Vagina (tissue), 2 donors: Measurements from ENCODE around the gene IGF2BP3. TPM values are rescaled to one million over a fixed set of nuclear protein-coding genes. Genes with fewer than 3 reads are reported as not detected.
"Not testable (repeated sequence)": the region's sequence is repeated elsewhere in the genome, so short reads cannot be mapped to it uniquely, and the experiment has no call there.

Experiments
- DNase-seq, 2 donors: peaks; one replicate each; pipeline ENCODE4 v3.0.0-alpha.2; 2017; ENCODE audit errors: extremely low spot score in 2 of 2
- H3K27ac ChIP-seq: fragments of 200-600 bp; sonication (generic); one replicate; pipeline ENCODE4 v1.5.1; 2019
- H3K27me3 ChIP-seq: fragments of 200-600 bp; sonication (generic); one replicate; pipeline ENCODE4 v1.5.1; 2019
- H3K36me3 ChIP-seq, 2 donors: fragments of 200-600 bp; sonication (generic); one replicate each; pipeline ENCODE4 v1.5.1; 2017 to 2019
- H3K4me1 ChIP-seq: fragments of 200-600 bp; sonication (generic); one replicate; pipeline ENCODE4 v1.5.1; 2019
- H3K4me3 ChIP-seq, 2 donors: fragments of 200-600 bp; sonication (generic); 1 replicate in 1 of 2; 2 replicates in 1 of 2; pipeline ENCODE4 v1.5.1; 2016 to 2019
- H3K9me3 ChIP-seq: fragments of 200-600 bp; sonication (generic); one replicate; pipeline ENCODE4 v1.5.1; 2019
- POLR2A ChIP-seq, 2 donors: fragments of 450-650 bp; IDR thresholded peaks; one replicate each; pipeline ENCODE4 v1.6.1; 2017; ENCODE audit warnings: antibody characterized with exemption in 2 of 2, mild to moderate bottlenecking in 2 of 2, moderate library complexity in 2 of 2
- POLR2AphosphoS5 ChIP-seq, 2 donors: sonication (generic); formaldehyde crosslinking; IDR thresholded peaks; one replicate each; pipeline ENCODE4 v1.9.0; 2017; ENCODE audit warnings: antibody characterized with exemption in 2 of 2, mild to moderate bottlenecking in 2 of 2, low read depth in 1 of 2; ENCODE audit not compliant: insufficient read depth in 1 of 2
- intact Hi-C: fragments of 100-400 bp; cut with DNase I; formaldehyde crosslinking; loops from one replicate; pipeline ENCODE4 v1.15.1; 2023
- total RNA-seq: library from RNA; depleted of rRNA; stranded (reverse); fragments of >200 nt; gene quantifications from one replicate; pipeline ENCODE4 v1.2.3, GENCODE V29; 2016
- TF ChIP-seq, protein P1 (sequence below), 3 experiments: fragments of 450-650 bp in 2 of 3; fragments of 200-600 bp in 1 of 3; sonication (generic) in 1 of 3; IDR thresholded peaks; one replicate each; pipeline ENCODE4 v1.5.1; 2017 to 2019; ENCODE audit warnings: antibody characterized with exemption in 3 of 3, mild to moderate bottlenecking in 2 of 3, moderate library complexity in 2 of 3

The IGF2BP3 gene
- total RNA-seq, 1 donor from 2014 or later = 11.8 TPM

DNA sequence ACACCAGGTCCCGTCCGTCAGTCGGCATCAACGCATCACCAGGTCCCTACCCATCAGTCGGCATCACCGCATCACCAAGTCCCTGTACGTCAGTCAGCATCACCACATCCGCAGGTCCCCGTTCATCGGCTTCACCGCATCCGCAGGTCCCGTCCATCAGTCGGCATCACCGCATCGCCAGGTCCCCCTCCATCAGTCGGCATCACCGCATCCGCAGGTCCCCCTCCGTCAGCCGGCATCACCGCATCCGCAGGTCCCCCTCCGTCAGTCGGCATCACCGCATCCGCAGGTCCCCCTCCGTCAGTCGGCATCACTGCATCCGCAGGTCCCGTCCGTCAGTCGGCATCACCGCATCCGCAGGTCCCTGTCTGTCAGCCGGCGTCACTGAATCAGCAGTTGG, 55.1 kb downstream of the IGF2BP3 start:
- no peak for TF ChIP-seq POLR2A (IDR thresholded peaks at IDR 0.05)
- no peak for TF ChIP-seq POLR2AphosphoS5 (IDR thresholded peaks at IDR 0.05; ENCODE audit: insufficient read depth in 1 of 2, low read depth in 1 of 2)
- TF ChIP-seq, protein P1, sequence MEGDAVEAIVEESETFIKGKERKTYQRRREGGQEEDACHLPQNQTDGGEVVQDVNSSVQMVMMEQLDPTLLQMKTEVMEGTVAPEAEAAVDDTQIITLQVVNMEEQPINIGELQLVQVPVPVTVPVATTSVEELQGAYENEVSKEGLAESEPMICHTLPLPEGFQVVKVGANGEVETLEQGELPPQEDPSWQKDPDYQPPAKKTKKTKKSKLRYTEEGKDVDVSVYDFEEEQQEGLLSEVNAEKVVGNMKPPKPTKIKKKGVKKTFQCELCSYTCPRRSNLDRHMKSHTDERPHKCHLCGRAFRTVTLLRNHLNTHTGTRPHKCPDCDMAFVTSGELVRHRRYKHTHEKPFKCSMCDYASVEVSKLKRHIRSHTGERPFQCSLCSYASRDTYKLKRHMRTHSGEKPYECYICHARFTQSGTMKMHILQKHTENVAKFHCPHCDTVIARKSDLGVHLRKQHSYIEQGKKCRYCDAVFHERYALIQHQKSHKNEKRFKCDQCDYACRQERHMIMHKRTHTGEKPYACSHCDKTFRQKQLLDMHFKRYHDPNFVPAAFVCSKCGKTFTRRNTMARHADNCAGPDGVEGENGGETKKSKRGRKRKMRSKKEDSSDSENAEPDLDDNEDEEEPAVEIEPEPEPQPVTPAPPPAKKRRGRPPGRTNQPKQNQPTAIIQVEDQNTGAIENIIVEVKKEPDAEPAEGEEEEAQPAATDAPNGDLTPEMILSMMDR (IDR thresholded peaks at IDR 0.05) = no peak
- Histone ChIP-seq H3K9me3 (no peaks in the 10 kb centered on the region), H3K4me3 (no peak overlapping the region), H3K4me1 (no peaks in the 10 kb centered on the region), H3K36me3 (no peaks in the 10 kb centered on the region), H3K27me3 (no peaks in the 10 kb centered on the region), H3K27ac (no peak overlapping the region)
- intact Hi-C loops = no loop called here
- no peak for DNase-seq

DNA sequence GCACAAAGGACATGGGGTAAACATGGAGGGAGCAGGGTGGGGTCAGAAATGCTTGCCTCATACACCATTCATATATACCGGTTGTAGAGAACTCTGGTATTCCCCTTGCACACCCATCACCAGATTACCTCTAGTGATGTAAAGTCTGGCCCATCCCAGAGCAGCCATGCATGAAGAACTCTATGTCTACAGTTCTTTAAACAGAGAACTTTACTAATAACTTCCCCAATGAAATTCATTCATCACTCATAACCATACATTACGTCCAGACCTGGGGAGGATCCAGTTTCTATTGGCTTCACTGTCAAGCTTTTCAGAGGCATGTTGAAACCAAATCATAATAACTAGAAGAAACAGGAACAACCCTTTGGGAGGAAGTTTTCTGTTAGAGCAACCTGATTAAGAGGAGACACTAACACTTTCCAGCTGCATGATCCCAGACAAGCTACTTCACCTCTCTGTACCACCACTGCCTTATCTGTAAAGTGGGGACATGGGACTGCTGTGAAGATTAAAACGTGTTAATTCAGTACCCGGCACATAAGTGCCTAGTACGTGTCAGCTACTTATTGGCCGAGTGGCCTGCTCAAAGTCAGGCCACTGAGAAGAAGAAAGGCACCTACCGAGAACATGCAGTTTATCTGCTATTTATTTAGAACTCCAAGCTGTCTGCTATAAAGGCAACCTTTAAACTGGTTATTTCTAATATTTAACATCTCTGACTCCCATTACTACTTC, 59.7 kb downstream of the IGF2BP3 start:
- Histone ChIP-seq H3K9me3 (no peaks in the 10 kb centered on the region), H3K4me3 (no peak overlapping the region), H3K27ac (no peak overlapping the region), H3K4me1 (no peaks in the 10 kb centered on the region), H3K27me3 (no peaks in the 10 kb centered on the region), H3K36me3 (no peaks in the 10 kb centered on the region)
- TF ChIP-seq, protein P1 (IDR thresholded peaks at IDR 0.05) = no peak
- no peak for TF ChIP-seq POLR2AphosphoS5 (IDR thresholded peaks at IDR 0.05; ENCODE audit: insufficient read depth in 1 of 2, low read depth in 1 of 2)
- no peak for TF ChIP-seq POLR2A (IDR thresholded peaks at IDR 0.05)
- DNase-seq = no peak
- intact Hi-C loops = no loop called here

DNA sequence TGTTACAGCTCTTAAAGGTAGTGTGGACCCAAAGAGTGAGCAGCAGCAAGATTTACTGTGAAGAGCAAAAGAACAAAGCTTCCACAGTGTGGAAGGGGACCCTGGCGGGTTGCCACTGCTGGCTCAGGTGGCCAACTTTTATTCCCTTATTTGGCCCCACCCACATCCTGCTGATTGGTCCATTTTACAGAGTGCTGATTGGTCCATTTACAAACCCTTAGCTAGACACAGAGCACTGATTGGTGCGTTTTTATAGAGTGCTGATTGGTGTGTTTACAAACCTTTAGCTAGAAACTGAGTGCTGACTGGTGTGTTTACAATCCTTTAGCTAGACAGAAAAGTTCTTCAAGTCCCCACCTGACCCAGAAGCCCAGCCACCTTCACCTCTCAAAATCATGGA, 63.7 kb downstream of the IGF2BP3 start:
- intact Hi-C loops, H3K27ac ChIP-seq, DNase-seq, H3K27me3 ChIP-seq, H3K4me3 ChIP-seq, H3K36me3 ChIP-seq, H3K9me3 ChIP-seq, H3K4me1 ChIP-seq: not testable (repeated sequence)

DNA sequence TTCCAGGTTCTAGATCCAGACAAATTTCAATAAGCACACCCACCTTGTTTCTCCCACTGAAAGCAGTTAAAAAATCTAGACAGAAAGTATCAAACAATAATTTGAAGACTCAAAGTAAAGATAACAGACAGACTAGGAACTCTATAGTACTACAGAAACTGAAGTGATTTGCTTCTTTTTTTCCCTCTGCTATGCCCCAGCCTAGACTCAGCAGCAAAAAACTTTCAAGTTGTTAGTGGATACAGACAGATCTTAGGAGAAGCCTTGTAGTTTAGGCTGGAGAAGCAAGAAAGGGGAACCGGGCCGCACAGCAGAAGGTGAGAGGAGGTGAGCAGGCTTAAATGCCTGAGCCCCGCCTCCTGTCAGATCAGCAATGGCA, 65.1 kb downstream of the IGF2BP3 start:
- intact Hi-C loops = no loop called here
- Histone ChIP-seq H3K9me3 (no peaks in the 10 kb centered on the region), H3K27me3 (no peaks in the 10 kb centered on the region), H3K36me3 (no peaks in the 10 kb centered on the region), H3K4me1 (no peaks in the 10 kb centered on the region), H3K27ac (no peak overlapping the region), H3K4me3 (no peak overlapping the region)
- no peak for DNase-seq
- TF ChIP-seq POLR2AphosphoS5 (IDR thresholded peaks at IDR 0.05; ENCODE audit: insufficient read depth in 1 of 2, low read depth in 1 of 2) = no peak
- TF ChIP-seq, protein P1 (IDR thresholded peaks at IDR 0.05) = no peak
- TF ChIP-seq POLR2A (IDR thresholded peaks at IDR 0.05) = no peak

DNA sequence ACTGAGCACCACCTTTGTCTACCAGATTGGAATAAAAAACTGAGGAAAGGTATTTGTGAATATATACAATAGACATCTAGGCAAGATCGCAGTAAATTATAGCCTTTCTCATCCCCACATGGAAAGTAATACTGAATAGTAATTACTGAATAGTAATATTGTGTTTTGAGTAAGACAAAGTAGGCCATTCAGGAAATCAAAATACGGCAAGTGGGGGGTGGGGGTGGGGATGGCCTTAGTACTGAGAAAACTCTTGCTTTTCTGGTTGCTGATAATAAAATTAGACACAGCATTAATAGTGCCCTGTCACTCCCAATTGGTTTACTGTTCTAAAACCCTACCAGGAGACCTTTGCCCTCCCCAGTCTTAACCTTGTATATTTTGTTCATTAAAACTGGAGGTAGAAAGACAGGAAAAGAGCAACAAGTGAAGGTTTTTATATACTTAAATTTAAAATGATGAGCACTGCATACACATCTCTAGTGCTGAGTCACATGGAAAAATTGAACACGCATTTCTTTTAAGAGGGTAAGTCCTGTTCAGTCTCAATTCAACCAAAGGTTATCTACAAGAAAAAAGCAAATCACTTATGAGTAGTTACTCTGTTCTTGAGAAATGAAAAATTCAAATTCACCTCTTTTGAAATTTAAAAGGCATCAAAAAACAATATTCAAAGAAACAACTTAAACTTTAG, 65.6 kb downstream of the IGF2BP3 start:
- H3K4me1 ChIP-seq = no peaks in the 10 kb centered on the region
- H3K36me3 ChIP-seq = no peaks in the 10 kb centered on the region
- no peak for DNase-seq
- H3K27me3 ChIP-seq = no peaks in the 10 kb centered on the region
- no peaks in the 10 kb centered on the region for H3K9me3 ChIP-seq
- TF ChIP-seq POLR2A (IDR thresholded peaks at IDR 0.05) (no peak), POLR2AphosphoS5 (IDR thresholded peaks at IDR 0.05; ENCODE audit: insufficient read depth in 1 of 2, low read depth in 1 of 2) (no peak)
- TF ChIP-seq, protein P1 (IDR thresholded peaks at IDR 0.05) = no peak
- no peak overlapping the region for H3K4me3 ChIP-seq
- H3K27ac ChIP-seq = no peak overlapping the region
- intact Hi-C loops = no loop called here
